HG02798 (cell line): ENCODE measurements around the gene DNAL4.

Source experiments
- ATAC-seq: cut with Tn5 transposase; IDR thresholded peaks from one replicate; pipeline ENCODE4 v1.9.1; 2021; ENCODE audit warnings: mild to moderate bottlenecking; ENCODE audit not compliant: unreplicated experiment, poor library complexity

Gene DNAL4

GRCh38 chr22:38788846-38789245, 5.1 kb downstream of the DNAL4 start:
- no peak for ATAC-seq

- no peak for ATAC-seq
These were observed 5.7 kb downstream of the DNAL4 start for GRCh38 chr22:38788021-38788816.

- ATAC-seq, result no peak
These were observed 7.3 kb downstream of the DNAL4 start for GRCh38 chr22:38786631-38787030.

- no peak for ATAC-seq
These were observed 9.1 kb downstream of the DNAL4 start for GRCh38 chr22:38784856-38785255.

GRCh38 chr22:38784035-38784434, 9.9 kb downstream of the DNAL4 start:
- ATAC-seq, result no peak

GRCh38 chr22:38783095-38783615, 10.8 kb downstream of the DNAL4 start:
- no peak for ATAC-seq

- ATAC-seq, result no peak
These were observed 11.4 kb downstream of the DNAL4 start for GRCh38 chr22:38782402-38783094.

- no peak for ATAC-seq
These were observed 12.9 kb downstream of the DNAL4 start for GRCh38 chr22:38781033-38781432.

GRCh38 chr22:38777087-38777671, 16.8 kb downstream of the DNAL4 start:
- no peak for ATAC-seq

GRCh38 chr22:38776086-38776485, 17.9 kb downstream of the DNAL4 start:
- ATAC-seq, result no peak

- ATAC-seq, result no peak
These were observed 18.3 kb downstream of the DNAL4 start for GRCh38 chr22:38775656-38776055.

- ATAC-seq, result no peak
These were observed 19.3 kb downstream of the DNAL4 start for GRCh38 chr22:38774496-38775166.

GRCh38 chr22:38773363-38773946, 20.5 kb downstream of the DNAL4 start:
- ATAC-seq, result no peak

GRCh38 chr22:38772623-38772873, 21.4 kb downstream of the DNAL4 start:
- no peak for ATAC-seq

- ATAC-seq, result no peak
These were observed 23.5 kb downstream of the DNAL4 start for GRCh38 chr22:38770257-38770949.

GRCh38 chr22:38768036-38768435, 25.9 kb downstream of the DNAL4 start:
- ATAC-seq, result no peak

GRCh38 chr22:38767313-38767712, 26.6 kb downstream of the DNAL4 start:
- ATAC-seq, result no peak

- no peak for ATAC-seq
These were observed 27.7 kb downstream of the DNAL4 start for GRCh38 chr22:38766076-38766777.

GRCh38 chr22:38762551-38762983, 31.4 kb downstream of the DNAL4 start:
- no peak for ATAC-seq
